HAP-1 (cell line): ENCODE data around the gene GPRC5B.

Experiments used
- DNase-seq, 2 experiments: peaks; one replicate each; pipeline ENCODE4 v3.0.0-alpha.2; 2016 to 2020; ENCODE audit warnings: low spot score in 2 of 2
- H3K27me3 ChIP-seq: fragments of 250-450 bp; sonication (Bioruptor Pico); 2 replicates; pipeline ENCODE4 v1.5.1; 2020; ENCODE audit warnings: low read depth, mild to moderate bottlenecking, moderate library complexity
- H3K36me3 ChIP-seq: fragments of 250-450 bp; sonication (Bioruptor Pico); replicated peaks from 2 replicates; pipeline ENCODE4 v1.5.1; 2020; ENCODE audit warnings: mild to moderate bottlenecking
- H3K4me1 ChIP-seq: fragments of 250-450 bp; sonication (Bioruptor Pico); 2 replicates; pipeline ENCODE4 v1.5.1; 2020; ENCODE audit warnings: mild to moderate bottlenecking
- H3K4me3 ChIP-seq: fragments of 250-450 bp; sonication (Bioruptor Pico); 2 replicates; pipeline ENCODE4 v1.5.1; 2020; ENCODE audit warnings: mild to moderate bottlenecking, moderate library complexity
- H3K9me3 ChIP-seq: fragments of 250-450 bp; sonication (Bioruptor Pico); 2 replicates; pipeline ENCODE4 v1.5.1; 2020; ENCODE audit warnings: mild to moderate bottlenecking, moderate library complexity
- in situ Hi-C: fragments of 300-500 bp; cut with MboI; formaldehyde crosslinking; loops from 3 replicates; pipeline ENCODE4 v1.14.3; 2020; ENCODE audit warnings: low sequenced_read_pairs, inconsistent platforms, mixed read lengths

Gene GPRC5B

DNA sequence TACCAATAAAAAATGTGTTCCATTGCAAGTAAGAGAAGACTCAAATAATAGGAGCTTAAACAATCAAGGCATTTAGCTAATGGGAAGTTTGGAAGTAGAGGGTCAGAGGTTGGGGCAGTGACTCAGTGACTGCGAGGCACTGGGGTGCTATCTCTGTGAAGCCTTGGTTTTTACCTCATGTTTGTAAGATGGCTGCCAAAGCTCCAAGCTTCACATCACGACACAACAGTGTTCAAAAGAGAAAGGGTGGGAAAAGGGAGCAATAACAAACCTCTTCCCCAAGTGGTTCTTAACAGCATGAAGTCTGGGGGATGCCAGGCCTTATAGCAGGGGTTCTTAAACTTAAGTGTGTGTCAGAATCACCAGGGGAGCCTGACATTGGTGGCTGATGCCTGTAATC, 26.6 kb upstream of the GPRC5B start:
- no peaks in the 10 kb centered on the region for H3K4me1 ChIP-seq
- H3K4me3 ChIP-seq, result no peak overlapping the region
- in situ Hi-C loops, result loop anchor here (25.0 kb wide), 1 partner anchor 801 kb away; no protein-coding TSS in a partner anchor
- DNase-seq, result no peak
- no peaks in the 10 kb centered on the region for H3K36me3 ChIP-seq
- H3K27me3 ChIP-seq, result no peaks in the 10 kb centered on the region
- no peaks in the 10 kb centered on the region for H3K9me3 ChIP-seq

DNA sequence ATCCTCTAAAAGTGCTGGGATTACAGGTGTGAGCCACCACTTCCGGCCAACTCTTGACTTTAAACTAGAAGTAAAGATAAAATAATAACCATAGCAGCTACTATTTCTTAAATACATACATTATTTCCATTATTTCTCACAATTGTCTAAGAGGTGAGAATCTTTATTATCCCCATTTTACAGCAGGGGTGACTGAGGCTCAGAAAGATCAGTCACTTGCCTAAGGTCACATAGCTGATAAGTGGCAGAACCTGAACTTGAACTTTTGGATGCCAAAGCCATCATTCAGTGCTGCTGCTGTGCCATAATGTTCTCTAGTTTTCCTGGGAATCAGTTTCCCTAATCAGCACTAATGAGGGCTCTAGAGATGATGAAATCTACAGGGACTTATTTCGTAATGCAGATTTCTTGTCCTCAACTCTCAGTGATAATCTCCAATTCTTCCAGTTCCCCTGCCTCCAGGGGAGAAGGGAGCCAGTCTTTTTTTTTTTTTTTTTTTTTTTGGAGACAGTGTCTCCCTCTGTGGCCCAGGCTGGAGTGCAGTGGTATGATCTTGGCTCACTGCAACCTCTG, 25.2 kb upstream of the GPRC5B start:
- no peaks in the 10 kb centered on the region for H3K27me3 ChIP-seq
- in situ Hi-C loops, result loop anchor here (5.0 to 25.0 kb wide), 4 partner anchors 65 to 802 kb away; no protein-coding TSS in a partner anchor
- H3K9me3 ChIP-seq, result no peaks in the 10 kb centered on the region
- no peaks in the 10 kb centered on the region for H3K36me3 ChIP-seq
- no peak for DNase-seq
- no peak overlapping the region for H3K4me3 ChIP-seq
- H3K4me1 ChIP-seq, result no peaks in the 10 kb centered on the region

DNA sequence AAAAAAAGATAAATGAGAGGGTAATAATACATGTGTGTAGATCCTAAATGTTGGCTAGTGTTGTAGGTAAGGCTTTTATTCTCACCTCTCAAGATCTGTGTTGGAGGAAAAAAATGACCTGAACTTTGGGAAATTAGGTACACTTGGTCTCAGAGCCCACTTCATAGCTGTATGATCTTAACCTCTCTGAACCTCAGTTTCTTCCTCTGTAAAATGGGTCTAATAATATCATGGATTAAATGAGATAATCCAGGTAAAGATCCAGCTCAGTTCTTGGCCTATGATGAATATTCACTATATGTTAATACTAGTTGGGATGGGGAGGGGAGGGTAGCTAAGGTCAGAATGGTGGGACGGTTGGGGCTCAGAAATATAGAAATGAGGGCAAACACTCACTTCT, 24.3 kb upstream of the GPRC5B start:
- in situ Hi-C loops, result loop anchor here (5.0 to 25.0 kb wide), 4 partner anchors 66 to 803 kb away; no protein-coding TSS in a partner anchor
- no peaks in the 10 kb centered on the region for H3K27me3 ChIP-seq
- no peak overlapping the region for H3K4me3 ChIP-seq
- DNase-seq, result no peak
- H3K36me3 ChIP-seq, result no peaks in the 10 kb centered on the region
- no peaks in the 10 kb centered on the region for H3K4me1 ChIP-seq
- no peaks in the 10 kb centered on the region for H3K9me3 ChIP-seq

DNA sequence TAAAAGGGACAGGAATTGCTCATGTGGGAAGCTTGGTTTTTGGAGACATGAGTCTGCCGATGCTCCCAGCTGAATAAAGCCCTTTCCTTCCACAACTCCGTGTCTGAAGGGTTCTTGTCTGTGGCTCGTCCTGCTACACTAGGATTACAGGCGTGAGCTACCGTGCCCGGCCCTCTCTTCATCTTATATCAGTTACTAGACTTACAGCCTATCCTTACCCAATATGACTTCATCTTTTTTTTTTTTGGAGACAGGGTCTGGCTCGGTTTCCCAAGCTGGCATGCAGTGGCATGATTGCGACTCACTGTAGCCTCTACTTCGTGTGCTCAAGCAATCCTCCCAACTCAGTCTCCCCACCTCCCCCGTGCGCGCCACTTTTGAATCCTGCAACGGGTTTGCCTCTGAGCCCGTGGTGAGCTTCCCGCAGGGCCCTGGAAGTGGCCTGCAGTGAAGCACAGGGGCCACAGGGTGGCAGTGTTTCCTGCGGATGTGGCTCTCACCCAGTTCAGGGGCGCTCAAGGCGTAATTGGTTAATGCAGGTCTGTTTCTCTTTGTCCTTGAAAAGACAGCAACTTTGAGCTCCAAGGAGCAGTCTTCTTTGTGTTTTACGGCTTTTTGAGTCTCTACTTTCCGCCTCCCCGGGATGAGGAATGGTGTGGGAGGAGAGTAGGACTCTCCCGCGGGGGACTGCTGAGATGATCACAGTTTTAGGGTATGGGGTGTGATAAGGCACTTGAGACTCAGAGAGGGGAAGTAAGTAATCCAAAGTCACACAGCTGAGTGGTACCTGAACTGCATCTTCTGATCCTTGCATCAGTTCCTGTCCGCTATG, 22.7 kb upstream of the GPRC5B start:
- in situ Hi-C loops, result loop anchor here (5.0 to 25.0 kb wide), 4 partner anchors 67 to 805 kb away; no protein-coding TSS in a partner anchor
- no peaks in the 10 kb centered on the region for H3K9me3 ChIP-seq
- H3K27me3 ChIP-seq, result no peaks in the 10 kb centered on the region
- peak; percentile 74 to 84 for DNase-seq
- no peaks in the 10 kb centered on the region for H3K4me1 ChIP-seq
- no peak overlapping the region for H3K4me3 ChIP-seq
- H3K36me3 ChIP-seq, result no peaks in the 10 kb centered on the region

DNA sequence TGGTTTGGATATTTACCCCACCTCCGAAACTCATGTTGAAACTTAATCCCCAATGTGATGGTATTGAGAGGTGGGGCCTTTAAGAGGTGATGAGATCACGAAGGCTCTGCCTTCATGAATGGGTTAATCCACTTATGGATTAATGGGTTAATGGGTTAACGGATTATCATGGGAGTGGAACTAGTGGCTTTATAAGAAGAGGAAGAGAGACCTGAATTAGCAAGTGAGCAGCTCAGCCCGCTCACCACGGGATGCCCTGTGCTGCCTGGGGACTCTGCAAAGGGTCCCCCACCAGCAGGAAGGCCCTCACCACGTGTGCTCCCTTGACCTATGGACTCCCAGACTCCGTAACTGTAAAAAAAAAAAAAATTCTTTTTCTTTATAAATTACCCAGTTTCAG, 16.5 kb upstream of the GPRC5B start:
- Histone ChIP-seq H3K4me1 (no peaks in the 10 kb centered on the region), H3K36me3 (no peaks in the 10 kb centered on the region), H3K4me3 (no peak overlapping the region), H3K9me3 (no peaks in the 10 kb centered on the region), H3K27me3 (no peaks in the 10 kb centered on the region)
- DNase-seq, result no peak
- in situ Hi-C loops, result loop anchor here (10.0 to 25.0 kb wide), 2 partner anchors 74 to 811 kb away; no protein-coding TSS in a partner anchor

DNA sequence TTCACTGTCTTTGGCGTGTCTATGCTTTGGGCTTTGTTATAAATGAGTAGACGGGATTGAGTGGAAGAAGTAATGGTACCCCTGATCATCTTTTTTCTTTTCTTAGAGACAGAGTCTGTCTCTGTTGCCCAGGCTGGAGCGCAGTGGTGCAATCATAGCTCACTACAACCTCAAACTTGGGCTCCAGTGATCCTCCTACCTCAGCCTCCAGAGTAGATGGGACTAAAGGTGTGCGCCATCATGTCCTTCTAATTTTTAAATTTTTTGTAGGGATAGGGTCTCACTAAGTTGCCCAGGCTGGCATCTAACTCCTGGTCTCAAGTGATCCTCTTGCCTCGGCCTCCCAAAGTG, 14.9 kb upstream of the GPRC5B start:
- in situ Hi-C loops, result loop anchor here (25.0 kb wide), 1 partner anchor 512 kb away; no protein-coding TSS in a partner anchor
- DNase-seq, result no peak
- H3K27me3 ChIP-seq, result no peaks in the 10 kb centered on the region
- no peaks in the 10 kb centered on the region for H3K9me3 ChIP-seq
- no peak overlapping the region for H3K4me3 ChIP-seq
- no peaks in the 10 kb centered on the region for H3K4me1 ChIP-seq
- H3K36me3 ChIP-seq, result no peaks in the 10 kb centered on the region

DNA sequence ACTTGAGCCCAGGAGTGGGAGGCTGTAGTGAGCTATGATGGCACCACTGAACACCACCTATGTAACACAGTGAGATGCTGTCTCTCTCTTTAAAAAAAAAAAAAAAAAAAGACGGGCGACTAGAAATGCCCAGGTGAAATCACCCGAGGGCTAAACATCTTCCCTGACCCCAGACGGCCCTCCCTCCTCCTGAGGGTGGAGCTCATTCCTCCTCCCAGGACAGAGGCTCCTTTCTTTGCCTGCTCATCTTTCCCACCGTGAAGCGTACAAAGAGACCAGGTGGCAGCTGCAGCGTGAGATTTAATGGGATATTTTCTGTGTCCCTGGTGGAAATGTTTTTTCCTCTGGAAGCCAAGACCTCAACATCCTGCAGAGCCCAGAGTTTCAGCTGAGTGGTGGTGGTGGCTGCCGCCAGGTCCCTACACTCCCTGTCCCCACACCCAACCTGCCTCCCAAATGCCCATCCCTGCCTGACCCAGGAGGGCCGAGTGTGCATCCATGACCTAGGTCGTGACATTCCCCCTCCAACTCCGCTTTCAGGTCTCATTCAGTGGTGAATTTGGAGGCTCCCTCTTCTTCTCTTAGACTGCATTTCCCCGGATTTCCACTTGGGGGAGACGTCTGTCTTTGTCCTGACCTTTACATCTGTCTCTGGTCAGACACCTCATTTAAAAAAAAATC, 14.4 kb upstream of the GPRC5B start:
- no peaks in the 10 kb centered on the region for H3K4me1 ChIP-seq
- H3K27me3 ChIP-seq, result no peaks in the 10 kb centered on the region
- no peaks in the 10 kb centered on the region for H3K36me3 ChIP-seq
- peak; percentile 73 to 78 for DNase-seq
- in situ Hi-C loops, result loop anchor here (25.0 kb wide), 1 partner anchor 512 kb away; no protein-coding TSS in a partner anchor
- H3K4me3 ChIP-seq, result no peak overlapping the region
- H3K9me3 ChIP-seq, result no peaks in the 10 kb centered on the region

DNA sequence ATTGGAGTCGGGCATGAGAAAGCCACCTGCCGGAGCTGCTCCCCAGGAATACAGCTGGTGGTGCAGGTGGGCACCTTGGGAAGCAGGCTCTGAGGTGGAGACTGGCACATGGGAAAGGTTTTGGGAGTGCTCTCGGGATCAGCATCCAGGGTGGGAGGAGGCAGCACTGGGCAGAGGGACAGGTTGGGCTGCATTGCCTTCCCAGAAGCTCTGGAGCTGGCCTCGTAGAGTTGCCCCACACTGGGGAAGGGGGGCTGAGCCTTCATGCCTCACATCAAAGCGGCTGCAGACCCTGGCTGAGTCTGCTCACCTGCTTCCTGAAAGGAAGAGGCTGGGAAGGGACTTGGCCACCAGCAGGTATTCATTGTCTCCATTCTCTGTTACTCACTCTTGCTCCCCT, 13.5 kb upstream of the GPRC5B start:
- H3K36me3 ChIP-seq, result no peaks in the 10 kb centered on the region
- no peak overlapping the region for H3K4me3 ChIP-seq
- no peaks in the 10 kb centered on the region for H3K27me3 ChIP-seq
- no peaks in the 10 kb centered on the region for H3K9me3 ChIP-seq
- no peaks in the 10 kb centered on the region for H3K4me1 ChIP-seq
- DNase-seq, result no peak
- in situ Hi-C loops, result loop anchor here (25.0 kb wide), 1 partner anchor 511 kb away; no protein-coding TSS in a partner anchor

DNA sequence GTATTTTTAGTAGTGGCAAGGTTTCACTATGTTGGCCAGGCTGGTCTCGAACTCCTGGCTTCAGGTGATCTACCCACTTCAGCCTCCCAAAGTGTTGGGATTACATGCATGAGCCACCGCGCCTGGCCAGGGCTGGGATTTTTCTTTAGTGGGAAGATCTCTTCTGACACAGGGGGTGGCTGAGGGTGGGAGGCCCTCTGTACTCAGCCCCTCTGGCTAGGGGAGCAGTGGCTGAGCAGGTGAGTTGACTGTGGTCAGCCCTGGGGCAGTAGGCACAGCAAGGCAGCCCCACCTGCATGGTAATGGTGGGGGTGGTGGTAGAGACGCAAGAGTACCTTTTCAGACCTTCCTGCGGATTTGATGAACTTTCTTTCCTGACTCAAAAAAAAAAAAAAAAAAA, 12.3 kb upstream of the GPRC5B start:
- Histone ChIP-seq H3K9me3 (no peaks in the 10 kb centered on the region), H3K36me3 (no peaks in the 10 kb centered on the region)
- in situ Hi-C loops, result loop anchor here (25.0 kb wide), 1 partner anchor 510 kb away; no protein-coding TSS in a partner anchor

DNA sequence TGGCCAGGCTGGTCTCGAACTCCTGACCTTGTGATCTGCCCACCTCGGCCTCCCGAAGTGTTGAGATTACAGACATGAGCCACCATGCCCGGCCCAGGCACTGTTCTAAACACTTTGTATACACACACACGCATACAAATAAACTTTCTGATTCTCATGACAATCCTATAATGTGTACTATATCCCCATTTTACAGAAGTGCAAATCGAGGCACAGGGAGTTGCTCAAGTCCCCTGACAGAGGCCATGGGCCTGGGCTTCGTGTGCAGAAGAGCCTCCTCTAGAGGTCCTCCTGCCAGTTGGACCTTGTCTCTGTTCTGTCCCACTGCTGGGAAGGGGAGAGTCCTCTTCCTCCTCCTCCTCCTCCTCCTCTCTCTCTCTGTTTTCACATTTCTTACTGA, 9.9 kb upstream of the GPRC5B start:
- Histone ChIP-seq H3K4me3 (no peak overlapping the region), H3K9me3 (no peaks in the 10 kb centered on the region), H3K27me3 (no peaks in the 10 kb centered on the region), H3K4me1 (no peaks in the 10 kb centered on the region), H3K36me3 (no peaks in the 10 kb centered on the region)
- no peak for DNase-seq
- in situ Hi-C loops, result loop anchor here (25.0 kb wide), 1 partner anchor 507 kb away; no protein-coding TSS in a partner anchor

More for the DNA sequence above, 12.3 kb upstream of the GPRC5B start:
- no peak for DNase-seq
- Histone ChIP-seq H3K4me3 (no peak overlapping the region), H3K27me3 (no peaks in the 10 kb centered on the region), H3K4me1 (no peaks in the 10 kb centered on the region)

DNA sequence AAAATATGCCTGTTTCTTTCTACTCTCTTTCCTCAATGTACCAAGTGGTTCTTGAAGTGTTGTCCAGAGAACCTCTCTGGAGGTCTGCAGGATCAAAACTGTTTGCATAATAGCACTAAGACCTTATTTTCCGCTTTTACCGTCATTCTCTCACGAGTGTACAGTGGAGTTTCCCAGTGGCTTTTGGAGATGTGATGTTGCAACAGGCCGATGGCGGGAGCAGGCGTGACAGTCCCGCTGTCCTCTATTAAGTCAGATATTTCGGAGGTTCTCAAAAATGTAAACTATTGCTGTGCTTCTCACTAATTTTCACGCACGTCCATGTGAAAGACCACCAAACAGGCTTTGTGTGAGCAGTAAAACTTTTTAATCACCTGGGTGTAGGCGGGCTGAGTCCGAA, 8.3 kb upstream of the GPRC5B start:
- DNase-seq, result no peak
- Histone ChIP-seq H3K9me3 (no peaks in the 10 kb centered on the region), H3K4me1 (no peaks in the 10 kb centered on the region), H3K4me3 (no peak overlapping the region), H3K36me3 (no peaks in the 10 kb centered on the region), H3K27me3 (no peaks in the 10 kb centered on the region)
- in situ Hi-C loops, result loop anchor here (25.0 kb wide), 1 partner anchor 506 kb away; no protein-coding TSS in a partner anchor

DNA sequence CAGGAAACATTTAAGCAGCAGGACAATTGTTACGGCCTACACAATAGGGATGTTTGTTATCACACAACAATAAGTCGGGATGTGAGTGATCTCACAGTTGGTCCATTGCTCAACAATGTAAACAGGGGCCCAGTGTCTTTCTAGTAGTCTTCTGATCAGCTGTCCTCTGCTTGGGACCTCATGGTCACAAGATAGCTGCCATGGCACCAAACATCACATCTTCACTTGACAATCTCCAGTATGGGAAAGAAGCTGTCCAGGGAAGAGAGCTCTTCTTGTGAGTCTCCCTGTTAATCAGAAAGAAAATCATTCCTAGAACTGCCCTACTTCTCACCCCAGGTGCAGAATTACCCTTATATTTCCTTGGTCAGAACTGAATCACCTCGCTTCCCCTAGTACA, 6.3 kb upstream of the GPRC5B start:
- DNase-seq, result no peak
- H3K4me1 ChIP-seq, result peaks cover 4% of the 10 kb centered on the region

DNA sequence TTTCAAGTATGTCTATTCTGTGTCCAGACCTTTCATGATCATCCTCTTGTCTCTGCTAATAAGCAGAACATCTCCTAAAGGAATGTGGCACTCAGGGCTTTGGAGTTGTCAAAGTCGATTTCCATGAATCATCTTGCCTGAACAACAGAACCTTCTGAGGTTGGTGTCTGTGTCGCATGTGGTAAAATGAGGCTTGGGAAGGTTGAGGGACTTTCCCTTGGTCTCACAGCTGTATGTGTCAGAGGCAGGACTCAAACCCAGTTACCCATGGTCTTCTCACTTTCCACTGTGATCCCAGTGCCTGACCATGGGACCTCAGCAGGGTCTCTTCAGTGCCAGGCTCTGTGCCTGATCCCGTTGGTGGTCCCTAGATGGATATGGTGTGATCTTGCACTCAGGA, 4.2 kb upstream of the GPRC5B start:
- no peaks in the 10 kb centered on the region for H3K9me3 ChIP-seq
- H3K4me1 ChIP-seq, result peaks cover 7% of the 10 kb centered on the region
- H3K36me3 ChIP-seq, result no peaks in the 10 kb centered on the region
- DNase-seq, result no peak
- H3K27me3 ChIP-seq, result no peaks in the 10 kb centered on the region
- no peak overlapping the region for H3K4me3 ChIP-seq
- in situ Hi-C loops, result loop anchor here (5.0 to 25.0 kb wide), 4 partner anchors 172 to 502 kb away; partner anchors contain the start of genes IQCK, KNOP1 and VPS35L

More for the DNA sequence above, 6.3 kb upstream of the GPRC5B start:
- H3K36me3 ChIP-seq, result no peaks in the 10 kb centered on the region
- H3K27me3 ChIP-seq, result no peaks in the 10 kb centered on the region
- in situ Hi-C loops, result loop anchor here (25.0 kb wide), 1 partner anchor 504 kb away; no protein-coding TSS in a partner anchor
- H3K4me3 ChIP-seq, result no peak overlapping the region
- H3K9me3 ChIP-seq, result no peaks in the 10 kb centered on the region
